H1 (cell line): ENCODE data around the gene KIF2C. TPM values are rescaled to one million over a fixed set of nuclear protein-coding genes. Genes with fewer than 3 reads are reported as not detected.

ENCODE experiments used
- CHD7 ChIP-seq: fragments of 300-600 bp; sonication (generic); IDR thresholded peaks from 2 replicates; pipeline ENCODE4 v1.7.1; 2012; ENCODE audit warnings: low read length, moderate library complexity, mild to moderate bottlenecking, inconsistent platforms; ENCODE audit not compliant: insufficient replicate concordance
- CREB1 ChIP-seq: IDR thresholded peaks from 2 replicates; pipeline ENCODE4 v1.6.1; 2012; ENCODE audit warnings: inconsistent platforms
- HDAC6 ChIP-seq: IDR thresholded peaks from one replicate; pipeline ENCODE4 v1.7.1; 2012; ENCODE audit warnings: low read depth, mild to moderate bottlenecking, inconsistent platforms, low read length, moderate library complexity
- MAFK ChIP-seq: IDR thresholded peaks from 2 replicates; pipeline ENCODE4 v1.6.1; 2012; ENCODE audit warnings: low read depth, mild to moderate bottlenecking, improper control_type of control experiment, low read length
- PHF8 ChIP-seq: fragments of 200-600 bp; sonication (generic); conservative IDR thresholded peaks from 2 replicates; pipeline ENCODE4 v1.7.1; 2012; ENCODE audit warnings: low read depth, mild to moderate bottlenecking, inconsistent platforms, low read length, moderate library complexity
- TEAD4 ChIP-seq: IDR thresholded peaks from 2 replicates; pipeline ENCODE4 v1.6.1; 2012; ENCODE audit warnings: low read depth, low read length, inconsistent platforms, mixed read lengths
- polyA plus RNA-seq, 7 experiments: library from polyadenylated mRNA; depleted of rRNA in 3 of 7; stranded (reverse) in 5 of 7; unstranded in 2 of 7; fragments of >200 nt in 5 of 7; fragments of 200-250 nt in 2 of 7; gene quantifications; 1 replicate in 5 of 7; 2 replicates in 1 of 7; 4 replicates in 1 of 7; pipeline versions ENCODE4 v1.2.1 to v1.2.3, GENCODE V29; 2011 to 2013; ENCODE audit warnings: missing spikeins in 2 of 7, mixed read lengths in 2 of 7
- total RNA-seq: library from RNA; stranded (reverse); fragmentation: NEBNext Ultra II Directional; extraction: Animal tissue kit (Norgen Biotek cat#: 25700); gene quantifications from 2 replicates; pipeline ENCODE4 v1.2.1, GENCODE V29; 2021
- TF ChIP-seq, protein P1 (sequence below): IDR thresholded peaks from 2 replicates; pipeline ENCODE4 v1.6.1; 2012; ENCODE audit warnings: inconsistent platforms

Gene KIF2C
- total and polyA plus RNA-seq, 2 of the 8 experiments (the other 6 are each of a cell fraction or from before 2014, with no cell fraction given) = 41.8 to 68.1 TPM

GRCh38 chr1:44757420-44757819 lies 17.8 kb downstream of the KIF2C start (continued):
- TF ChIP-seq CHD7 (no peak), TEAD4 (no peak), MAFK (no peak), CREB1 (no peak), PHF8 (no peak), HDAC6 (no peak)
- TF ChIP-seq, protein P1, sequence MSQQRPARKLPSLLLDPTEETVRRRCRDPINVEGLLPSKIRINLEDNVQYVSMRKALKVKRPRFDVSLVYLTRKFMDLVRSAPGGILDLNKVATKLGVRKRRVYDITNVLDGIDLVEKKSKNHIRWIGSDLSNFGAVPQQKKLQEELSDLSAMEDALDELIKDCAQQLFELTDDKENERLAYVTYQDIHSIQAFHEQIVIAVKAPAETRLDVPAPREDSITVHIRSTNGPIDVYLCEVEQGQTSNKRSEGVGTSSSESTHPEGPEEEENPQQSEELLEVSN = no peak
